Liver (tissue), 9 donors: Measurements from ENCODE around the gene NHS. TPM values are rescaled to one million over a fixed set of nuclear protein-coding genes. Genes with fewer than 3 reads are reported as not detected.

Experiments
- DNase-seq: peaks from one replicate; pipeline ENCODE4 v3.0.0-alpha.2; 2017; ENCODE audit warnings: low spot score
- H3K27ac ChIP-seq, 2 donors: one replicate each; pipeline ENCODE4 v1.7.0; 2013; ENCODE audit warnings: inconsistent platforms in 2 of 2, low read length in 2 of 2, control low read depth in 1 of 2, low read depth in 1 of 2, mild to moderate bottlenecking in 1 of 2
- H3K27me3 ChIP-seq, 4 donors: one replicate each; pipeline versions ENCODE4 v1.6.1 to v1.7.0; 2013; ENCODE audit warnings: low read length in 3 of 4, inconsistent platforms in 1 of 4, mild to moderate bottlenecking in 1 of 4, moderate library complexity in 1 of 4; ENCODE audit not compliant: control insufficient read depth in 4 of 4, insufficient read depth in 4 of 4
- H3K36me3 ChIP-seq, 4 donors: one replicate each; pipeline versions ENCODE4 v1.6.1 to v1.7.0; 2013; ENCODE audit warnings: low read length in 3 of 4, mild to moderate bottlenecking in 3 of 4, low read depth in 1 of 4, moderate library complexity in 1 of 4; ENCODE audit not compliant: control insufficient read depth in 4 of 4, insufficient read depth in 3 of 4
- H3K4me1 ChIP-seq, 4 donors: one replicate each; pipeline versions ENCODE4 v1.6.1 to v1.7.0; 2013; ENCODE audit warnings: low read length in 3 of 4, mild to moderate bottlenecking in 3 of 4, moderate library complexity in 1 of 4; ENCODE audit not compliant: control insufficient read depth in 4 of 4, insufficient read depth in 4 of 4
- H3K4me3 ChIP-seq, 3 donors: one replicate each; pipeline versions ENCODE4 v1.6.1 to v1.7.0; 2013; ENCODE audit warnings: low read length in 3 of 3, control low read depth in 1 of 3, low read depth in 1 of 3, mild to moderate bottlenecking in 1 of 3
- H3K9ac ChIP-seq, 2 donors: one replicate each; pipeline ENCODE4 v1.7.0; 2013; ENCODE audit warnings: low read length in 2 of 2, mild to moderate bottlenecking in 2 of 2, moderate library complexity in 2 of 2, control low read depth in 1 of 2, low read depth in 1 of 2
- H3K9me3 ChIP-seq, 4 donors: one replicate each; pipeline versions ENCODE4 v1.6.1 to v1.7.0; 2013; ENCODE audit warnings: low read length in 3 of 4; ENCODE audit not compliant: control insufficient read depth in 4 of 4
- EGR1 ChIP-seq, 2 donors: IDR thresholded peaks; 2 replicates each; pipeline ENCODE4 v1.6.1; 2016 to 2018; ENCODE audit warnings: antibody characterized with exemption in 2 of 2, low read depth in 2 of 2
- FOXA1 ChIP-seq: IDR thresholded peaks from 2 replicates; pipeline ENCODE4 v1.6.1; 2016; ENCODE audit warnings: antibody characterized with exemption
- FOXA2 ChIP-seq: IDR thresholded peaks from 2 replicates; pipeline ENCODE4 v1.6.1; 2016; ENCODE audit warnings: antibody characterized with exemption
- GABPA ChIP-seq, 2 donors: IDR thresholded peaks in 1 of 2; conservative IDR thresholded peaks in 1 of 2; 2 replicates each; pipeline ENCODE4 v1.6.1; 2016; ENCODE audit warnings: antibody characterized with exemption in 2 of 2, mild to moderate bottlenecking in 1 of 2, moderate library complexity in 1 of 2
- HNF4A ChIP-seq, 2 donors: conservative IDR thresholded peaks; 2 replicates each; pipeline ENCODE4 v1.6.1; 2016; ENCODE audit warnings: antibody characterized with exemption in 2 of 2, mild to moderate bottlenecking in 2 of 2
- HNF4G ChIP-seq: IDR thresholded peaks from 2 replicates; pipeline ENCODE4 v1.6.1; 2016; ENCODE audit warnings: antibody characterized with exemption
- JUND ChIP-seq, 2 donors: IDR thresholded peaks; 2 replicates each; pipeline ENCODE4 v1.6.1; 2016; ENCODE audit warnings: antibody characterized with exemption in 2 of 2
- MAX ChIP-seq: IDR thresholded peaks from 2 replicates; pipeline ENCODE4 v1.6.1; 2016; ENCODE audit warnings: antibody characterized with exemption
- NR2F2 ChIP-seq: IDR thresholded peaks from 2 replicates; pipeline ENCODE4 v1.6.1; 2016; ENCODE audit warnings: antibody characterized with exemption
- RAD21 ChIP-seq, 2 donors: IDR thresholded peaks; 2 replicates each; pipeline ENCODE4 v1.6.1; 2016; ENCODE audit warnings: antibody characterized with exemption in 2 of 2, mild to moderate bottlenecking in 2 of 2
- RXRA ChIP-seq, 2 donors: IDR thresholded peaks; 2 replicates each; pipeline ENCODE4 v1.6.1; 2017 to 2018; ENCODE audit warnings: antibody characterized with exemption in 2 of 2, mild to moderate bottlenecking in 1 of 2
- SP1 ChIP-seq: IDR thresholded peaks from 2 replicates; pipeline ENCODE4 v1.6.1; 2018; ENCODE audit warnings: antibody characterized with exemption, mild to moderate bottlenecking
- TAF1 ChIP-seq: conservative IDR thresholded peaks from 2 replicates; pipeline ENCODE4 v1.6.1; 2016; ENCODE audit warnings: antibody characterized with exemption, mild to moderate bottlenecking
- YY1 ChIP-seq: IDR thresholded peaks from 2 replicates; pipeline ENCODE4 v1.6.1; 2016; ENCODE audit warnings: antibody characterized with exemption, mild to moderate bottlenecking
- WGBS: extraction: QIAGEN DNeasy Blood & Tissue Kit; methylation state at CpG from one replicate; pipeline ENCODE4 v1.1.7; 2013; 5-methylcytosine and 5-hydroxymethylcytosine counted together
- polyA plus RNA-seq, 2 donors: library from polyadenylated mRNA; stranded (reverse) in 1 of 2; unstranded in 1 of 2; fragments of 200-250 nt in 1 of 2; fragments of >200 nt in 1 of 2; fragmentation: Nextera tagmentation in 1 of 2; extraction: Ambion mirVana in 1 of 2; gene quantifications; one replicate each; pipeline versions ENCODE4 v1.2.1 to v1.2.3, GENCODE V29; 2013 to 2015
- total RNA-seq, 2 donors: library from RNA; depleted of rRNA; stranded (reverse); fragments of >200 nt; gene quantifications; one replicate each; pipeline ENCODE4 v1.2.3, GENCODE V29; 2014
- TF ChIP-seq, protein P1 (sequence below): IDR thresholded peaks from 2 replicates; pipeline ENCODE4 v1.6.1; 2016; ENCODE audit warnings: antibody characterized with exemption, mild to moderate bottlenecking
- TF ChIP-seq, protein P2 (sequence below): IDR thresholded peaks from 2 replicates; pipeline ENCODE4 v1.6.1; 2016; ENCODE audit warnings: antibody characterized with exemption
- TF ChIP-seq, protein P3 (sequence below): IDR thresholded peaks from 2 replicates; pipeline ENCODE4 v1.6.1; 2016; ENCODE audit warnings: antibody characterized with exemption
- TF ChIP-seq, protein P4 (sequence below): fragments of 150-350 bp; IDR thresholded peaks from 2 replicates; pipeline ENCODE4 v1.5.1; 2017; ENCODE audit warnings: improper control_type of control experiment, low read depth, low read length; ENCODE audit not compliant: missing input control
- donor health status: healthy.
- donor health status: healthy.
- donor health status: healthy.
- donor health status: healthy.
- donor health status: healthy.

NHS gene
- total and polyA plus RNA-seq, 4 donors: 0.03 to 0.17 (median 0.10) TPM

DNA sequence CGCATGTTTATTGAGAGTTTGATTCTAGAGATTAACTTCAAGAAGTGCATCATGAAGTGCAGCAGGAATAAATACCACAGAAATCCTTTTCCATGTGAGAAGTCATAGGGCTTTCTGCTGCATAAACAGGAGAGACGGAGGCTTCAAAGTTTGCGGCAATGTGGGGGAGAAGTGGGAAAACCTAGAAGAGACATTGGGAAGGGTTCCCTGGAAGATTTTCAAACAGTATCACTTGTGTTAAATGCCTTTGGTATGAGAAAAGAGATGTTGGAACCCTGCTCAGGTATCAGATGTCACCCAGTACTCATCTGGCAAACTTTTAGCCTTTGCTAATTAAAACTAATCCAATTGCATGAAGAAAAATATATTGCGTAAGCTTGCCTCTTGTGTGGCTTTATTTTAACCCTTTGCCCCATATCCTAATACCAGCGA is 15.4 kb downstream of the NHS start:
- H3K9ac ChIP-seq: no peak overlapping the region
- no peaks in the 10 kb centered on the region for H3K9me3 ChIP-seq
- no peak overlapping the region for H3K4me3 ChIP-seq
- H3K36me3 ChIP-seq: no peaks in the 10 kb centered on the region
- DNase-seq: no peak
- no peaks in the 10 kb centered on the region for H3K4me1 ChIP-seq
- no peak overlapping the region for H3K27ac ChIP-seq
- peaks cover 0 to 6% (median 0%) of the 10 kb centered on the region in 4 donors for H3K27me3 ChIP-seq
- 89% methylated on average over 5 of the region's 5 CpGs for WGBS
- TF ChIP-seq EGR1 (IDR thresholded peaks at IDR 0.05; ENCODE audit: low read depth in 2 of 2) (no peak), FOXA1 (no peak), MAX (no peak), RXRA (IDR thresholded peaks at IDR 0.05) (no peak), GABPA (IDR thresholded peaks at IDR 0.05 in 1 of 2, conservative IDR thresholded peaks at IDR 0.05 in 1 of 2) (no peak), JUND (IDR thresholded peaks at IDR 0.05) (no peak), NR2F2 (no peak), HNF4G (no peak), HNF4A (conservative IDR thresholded peaks at IDR 0.05) (no peak), TAF1 (no peak), SP1 (no peak), YY1 (no peak)
- TF ChIP-seq, protein P1, sequence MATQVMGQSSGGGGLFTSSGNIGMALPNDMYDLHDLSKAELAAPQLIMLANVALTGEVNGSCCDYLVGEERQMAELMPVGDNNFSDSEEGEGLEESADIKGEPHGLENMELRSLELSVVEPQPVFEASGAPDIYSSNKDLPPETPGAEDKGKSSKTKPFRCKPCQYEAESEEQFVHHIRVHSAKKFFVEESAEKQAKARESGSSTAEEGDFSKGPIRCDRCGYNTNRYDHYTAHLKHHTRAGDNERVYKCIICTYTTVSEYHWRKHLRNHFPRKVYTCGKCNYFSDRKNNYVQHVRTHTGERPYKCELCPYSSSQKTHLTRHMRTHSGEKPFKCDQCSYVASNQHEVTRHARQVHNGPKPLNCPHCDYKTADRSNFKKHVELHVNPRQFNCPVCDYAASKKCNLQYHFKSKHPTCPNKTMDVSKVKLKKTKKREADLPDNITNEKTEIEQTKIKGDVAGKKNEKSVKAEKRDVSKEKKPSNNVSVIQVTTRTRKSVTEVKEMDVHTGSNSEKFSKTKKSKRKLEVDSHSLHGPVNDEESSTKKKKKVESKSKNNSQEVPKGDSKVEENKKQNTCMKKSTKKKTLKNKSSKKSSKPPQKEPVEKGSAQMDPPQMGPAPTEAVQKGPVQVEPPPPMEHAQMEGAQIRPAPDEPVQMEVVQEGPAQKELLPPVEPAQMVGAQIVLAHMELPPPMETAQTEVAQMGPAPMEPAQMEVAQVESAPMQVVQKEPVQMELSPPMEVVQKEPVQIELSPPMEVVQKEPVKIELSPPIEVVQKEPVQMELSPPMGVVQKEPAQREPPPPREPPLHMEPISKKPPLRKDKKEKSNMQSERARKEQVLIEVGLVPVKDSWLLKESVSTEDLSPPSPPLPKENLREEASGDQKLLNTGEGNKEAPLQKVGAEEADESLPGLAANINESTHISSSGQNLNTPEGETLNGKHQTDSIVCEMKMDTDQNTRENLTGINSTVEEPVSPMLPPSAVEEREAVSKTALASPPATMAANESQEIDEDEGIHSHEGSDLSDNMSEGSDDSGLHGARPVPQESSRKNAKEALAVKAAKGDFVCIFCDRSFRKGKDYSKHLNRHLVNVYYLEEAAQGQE: no peak
- TF ChIP-seq, protein P2, sequence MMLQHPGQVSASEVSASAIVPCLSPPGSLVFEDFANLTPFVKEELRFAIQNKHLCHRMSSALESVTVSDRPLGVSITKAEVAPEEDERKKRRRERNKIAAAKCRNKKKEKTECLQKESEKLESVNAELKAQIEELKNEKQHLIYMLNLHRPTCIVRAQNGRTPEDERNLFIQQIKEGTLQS: no peak
- TF ChIP-seq, protein P3, sequence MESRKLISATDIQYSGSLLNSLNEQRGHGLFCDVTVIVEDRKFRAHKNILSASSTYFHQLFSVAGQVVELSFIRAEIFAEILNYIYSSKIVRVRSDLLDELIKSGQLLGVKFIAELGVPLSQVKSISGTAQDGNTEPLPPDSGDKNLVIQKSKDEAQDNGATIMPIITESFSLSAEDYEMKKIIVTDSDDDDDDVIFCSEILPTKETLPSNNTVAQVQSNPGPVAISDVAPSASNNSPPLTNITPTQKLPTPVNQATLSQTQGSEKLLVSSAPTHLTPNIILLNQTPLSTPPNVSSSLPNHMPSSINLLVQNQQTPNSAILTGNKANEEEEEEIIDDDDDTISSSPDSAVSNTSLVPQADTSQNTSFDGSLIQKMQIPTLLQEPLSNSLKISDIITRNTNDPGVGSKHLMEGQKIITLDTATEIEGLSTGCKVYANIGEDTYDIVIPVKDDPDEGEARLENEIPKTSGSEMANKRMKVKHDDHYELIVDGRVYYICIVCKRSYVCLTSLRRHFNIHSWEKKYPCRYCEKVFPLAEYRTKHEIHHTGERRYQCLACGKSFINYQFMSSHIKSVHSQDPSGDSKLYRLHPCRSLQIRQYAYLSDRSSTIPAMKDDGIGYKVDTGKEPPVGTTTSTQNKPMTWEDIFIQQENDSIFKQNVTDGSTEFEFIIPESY: no peak

GRCh38 chrX:17395154-17395553 is 20.2 kb downstream of the NHS start:
- no peaks in the 10 kb centered on the region for H3K4me1 ChIP-seq
- peaks cover 0 to 2% (median 0%) of the 10 kb centered on the region in 4 donors for H3K27me3 ChIP-seq
- 73% methylated on average over 1 of the region's 1 CpG for WGBS
- TF ChIP-seq GABPA (IDR thresholded peaks at IDR 0.05 in 1 of 2, conservative IDR thresholded peaks at IDR 0.05 in 1 of 2) (no peak), EGR1 (IDR thresholded peaks at IDR 0.05; ENCODE audit: low read depth in 2 of 2) (no peak), SP1 (no peak), FOXA2 (no peak), NR2F2 (no peak), RAD21 (IDR thresholded peaks at IDR 0.05) (no peak), FOXA1 (no peak), HNF4A (conservative IDR thresholded peaks at IDR 0.05) (no peak), RXRA (IDR thresholded peaks at IDR 0.05) (no peak), TAF1 (no peak), MAX (no peak), JUND (IDR thresholded peaks at IDR 0.05) (no peak), YY1 (no peak)
- TF ChIP-seq, protein P2: no peak
- TF ChIP-seq, protein P3: no peak
- TF ChIP-seq, protein P4, sequence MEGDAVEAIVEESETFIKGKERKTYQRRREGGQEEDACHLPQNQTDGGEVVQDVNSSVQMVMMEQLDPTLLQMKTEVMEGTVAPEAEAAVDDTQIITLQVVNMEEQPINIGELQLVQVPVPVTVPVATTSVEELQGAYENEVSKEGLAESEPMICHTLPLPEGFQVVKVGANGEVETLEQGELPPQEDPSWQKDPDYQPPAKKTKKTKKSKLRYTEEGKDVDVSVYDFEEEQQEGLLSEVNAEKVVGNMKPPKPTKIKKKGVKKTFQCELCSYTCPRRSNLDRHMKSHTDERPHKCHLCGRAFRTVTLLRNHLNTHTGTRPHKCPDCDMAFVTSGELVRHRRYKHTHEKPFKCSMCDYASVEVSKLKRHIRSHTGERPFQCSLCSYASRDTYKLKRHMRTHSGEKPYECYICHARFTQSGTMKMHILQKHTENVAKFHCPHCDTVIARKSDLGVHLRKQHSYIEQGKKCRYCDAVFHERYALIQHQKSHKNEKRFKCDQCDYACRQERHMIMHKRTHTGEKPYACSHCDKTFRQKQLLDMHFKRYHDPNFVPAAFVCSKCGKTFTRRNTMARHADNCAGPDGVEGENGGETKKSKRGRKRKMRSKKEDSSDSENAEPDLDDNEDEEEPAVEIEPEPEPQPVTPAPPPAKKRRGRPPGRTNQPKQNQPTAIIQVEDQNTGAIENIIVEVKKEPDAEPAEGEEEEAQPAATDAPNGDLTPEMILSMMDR: no peak

More at GRCh38 chrX:17395154-17395553, 20.2 kb downstream of the NHS start:
- Histone ChIP-seq H3K9ac (no peak overlapping the region), H3K36me3 (no peaks in the 10 kb centered on the region), H3K9me3 (peaks cover 0 to 9% (median 4%) of the 10 kb centered on the region in 4 donors), H3K4me3 (no peak overlapping the region), H3K27ac (no peak overlapping the region)
- DNase-seq: no peak
